ENCODE data around the gene E2F3.
A peak's percentile ranks its signal among the peaks of the same experiment; 100 is the strongest.

Gene E2F3

GRCh38 chr6:20364327-20364726 is 37.4 kb upstream of the E2F3 start:
- TF ChIP-seq CTCF (IDR thresholded peaks at IDR 0.05; ENCODE audit: insufficient read depth, low read depth, low read length, missing control alignments), result no peak
- DNase-seq (ENCODE audit: low read depth), result no peak

GRCh38 chr6:20365456-20365855 is 36.2 kb upstream of the E2F3 start:
- no peak overlapping the region for H3K4me3 ChIP-seq (ENCODE audit: low read depth, low read length)
- DNase-seq (ENCODE audit: low read depth), result peak; percentile 43

More at GRCh38 chr6:20364327-20364726, 37.4 kb upstream of the E2F3 start:
- H3K4me3 ChIP-seq (ENCODE audit: low read depth, low read length), result no peak overlapping the region

GRCh38 chr6:20366082-20366830 is 35.4 kb upstream of the E2F3 start:
- peak; percentile 11 for DNase-seq (ENCODE audit: low read depth)
- TF ChIP-seq CTCF (IDR thresholded peaks at IDR 0.05; ENCODE audit: insufficient read depth, low read depth, low read length, missing control alignments), result no peak
- no peak overlapping the region for H3K4me3 ChIP-seq (ENCODE audit: low read depth, low read length)

More at GRCh38 chr6:20365456-20365855, 36.2 kb upstream of the E2F3 start:
- no peak for TF ChIP-seq CTCF (IDR thresholded peaks at IDR 0.05; ENCODE audit: insufficient read depth, low read depth, low read length, missing control alignments)

GRCh38 chr6:20367743-20368485 is 33.8 kb upstream of the E2F3 start:
- H3K4me3 ChIP-seq (ENCODE audit: low read depth, low read length), result no peak overlapping the region
- DNase-seq (ENCODE audit: low read depth), result no peak
- no peak for TF ChIP-seq CTCF (IDR thresholded peaks at IDR 0.05; ENCODE audit: insufficient read depth, low read depth, low read length, missing control alignments)

- DNase-seq (ENCODE audit: low read depth), result no peak
- H3K4me3 ChIP-seq (ENCODE audit: low read depth, low read length), result no peak overlapping the region
- TF ChIP-seq CTCF (IDR thresholded peaks at IDR 0.05; ENCODE audit: insufficient read depth, low read depth, low read length, missing control alignments), result no peak
Measured at GRCh38 chr6:20370393-20370792, 31.3 kb upstream of the E2F3 start.

GRCh38 chr6:20370801-20371200 is 30.9 kb upstream of the E2F3 start:
- DNase-seq (ENCODE audit: low read depth), result no peak
- no peak overlapping the region for H3K4me3 ChIP-seq (ENCODE audit: low read depth, low read length)
- no peak for TF ChIP-seq CTCF (IDR thresholded peaks at IDR 0.05; ENCODE audit: insufficient read depth, low read depth, low read length, missing control alignments)

All from GM12865 (cell line).